ENCODE data around the gene SPATA20.

Gene SPATA20

GRCh38 chr17:50559674-50560184 lies 12.8 kb downstream of the SPATA20 start:
- DNase-seq (ENCODE audit: low read depth), result no peak

GRCh38 chr17:50560185-50560824 lies 13.3 kb downstream of the SPATA20 start, which contains the start of gene CACNA1G:
Gene CACNA1G (plus strand): TSS chr17:50560715. CDS start chr17:50561460, 745 bp downstream.
- peak; percentile 87 for DNase-seq (ENCODE audit: low read depth)

- no peak for DNase-seq (ENCODE audit: low read depth)
Measured at GRCh38 chr17:50560931-50561745, 14.2 kb downstream of the SPATA20 start.

GRCh38 chr17:50561746-50562141 lies 14.8 kb downstream of the SPATA20 start:
- DNase-seq (ENCODE audit: low read depth), result no peak

- DNase-seq (ENCODE audit: low read depth), result no peak
Measured at GRCh38 chr17:50562242-50563091, 15.5 kb downstream of the SPATA20 start.

- DNase-seq (ENCODE audit: low read depth), result no peak
Measured at GRCh38 chr17:50563092-50563511, 16.1 kb downstream of the SPATA20 start.

GRCh38 chr17:50564916-50565315 lies 17.9 kb downstream of the SPATA20 start:
- no peak for DNase-seq (ENCODE audit: low read depth)

- DNase-seq (ENCODE audit: low read depth), result no peak
Measured at GRCh38 chr17:50565402-50566350, 18.7 kb downstream of the SPATA20 start.

- no peak for DNase-seq (ENCODE audit: low read depth)
Measured at GRCh38 chr17:50566886-50567285, 19.9 kb downstream of the SPATA20 start.

GRCh38 chr17:50568659-50569058 lies 21.7 kb downstream of the SPATA20 start:
- no peak for DNase-seq (ENCODE audit: low read depth)

- no peak for DNase-seq (ENCODE audit: low read depth)
Measured at GRCh38 chr17:50569592-50569991, 22.6 kb downstream of the SPATA20 start.

- no peak for DNase-seq (ENCODE audit: low read depth)
Measured at GRCh38 chr17:50570032-50570431, 23.1 kb downstream of the SPATA20 start.

GRCh38 chr17:50570528-50570927 lies 23.6 kb downstream of the SPATA20 start:
- DNase-seq (ENCODE audit: low read depth), result no peak

- DNase-seq (ENCODE audit: low read depth), result no peak
Measured at GRCh38 chr17:50571681-50572080, 24.7 kb downstream of the SPATA20 start.

- no peak for DNase-seq (ENCODE audit: low read depth)
Measured at GRCh38 chr17:50572541-50572940, 25.6 kb downstream of the SPATA20 start.

GRCh38 chr17:50573866-50574611 lies 27.1 kb downstream of the SPATA20 start:
- DNase-seq (ENCODE audit: low read depth), result no peak

- DNase-seq (ENCODE audit: low read depth), result no peak
Measured at GRCh38 chr17:50575581-50576210, 28.7 kb downstream of the SPATA20 start.

- no peak for DNase-seq (ENCODE audit: low read depth)
Measured at GRCh38 chr17:50576864-50577263, 29.9 kb downstream of the SPATA20 start.

- no peak for DNase-seq (ENCODE audit: low read depth)
Measured at GRCh38 chr17:50577451-50577954, 30.5 kb downstream of the SPATA20 start.

- DNase-seq (ENCODE audit: low read depth), result no peak
Measured at GRCh38 chr17:50578173-50578572, 31.2 kb downstream of the SPATA20 start.
